ENCODE results near the gene RAD51B.

RAD51B gene

DNA sequence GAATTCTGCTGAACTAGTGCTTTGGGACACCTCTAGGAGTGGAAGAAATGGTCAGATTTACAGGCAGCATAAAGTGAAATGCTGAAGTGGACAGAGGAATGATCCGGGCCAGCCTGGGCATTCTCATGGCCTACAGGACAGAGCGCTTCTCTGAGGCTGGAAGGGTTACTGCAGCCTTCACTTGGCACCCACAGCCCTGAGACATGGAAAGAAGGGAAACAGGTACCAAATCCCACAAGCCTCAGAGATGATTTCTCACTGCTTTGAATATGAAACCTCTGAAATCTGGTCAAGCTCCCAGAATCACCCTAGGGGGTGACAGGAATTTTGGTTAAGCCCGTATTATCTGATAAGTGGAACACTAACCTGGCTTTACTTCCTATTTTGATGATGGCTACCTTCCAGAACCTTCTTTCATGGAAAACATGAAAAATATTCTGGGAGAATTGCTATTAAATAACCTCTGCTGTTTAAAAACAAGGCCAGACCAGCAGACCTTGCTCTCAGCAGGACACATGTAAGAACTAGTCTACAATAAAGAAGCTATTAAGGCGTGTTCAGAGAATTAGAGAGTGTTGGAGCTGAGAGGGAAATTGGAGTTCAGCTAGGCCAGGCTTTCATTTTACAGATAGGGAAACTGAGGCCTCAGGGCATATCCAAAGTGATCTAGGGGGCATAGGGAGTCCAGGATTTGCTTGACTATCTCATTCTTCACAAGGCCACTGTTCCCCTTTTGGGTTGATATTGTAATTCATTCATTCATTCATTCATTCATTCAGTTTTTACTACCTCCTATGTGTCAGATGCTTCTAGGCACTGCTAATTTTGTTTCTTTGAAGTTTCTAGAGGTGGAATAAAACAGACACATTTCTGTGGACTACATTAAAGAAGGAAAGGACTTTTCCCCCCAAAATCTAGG, 691.8 kb downstream of the RAD51B start:
- no peak for DNase-seq (ENCODE audit: low read depth)

DNA sequence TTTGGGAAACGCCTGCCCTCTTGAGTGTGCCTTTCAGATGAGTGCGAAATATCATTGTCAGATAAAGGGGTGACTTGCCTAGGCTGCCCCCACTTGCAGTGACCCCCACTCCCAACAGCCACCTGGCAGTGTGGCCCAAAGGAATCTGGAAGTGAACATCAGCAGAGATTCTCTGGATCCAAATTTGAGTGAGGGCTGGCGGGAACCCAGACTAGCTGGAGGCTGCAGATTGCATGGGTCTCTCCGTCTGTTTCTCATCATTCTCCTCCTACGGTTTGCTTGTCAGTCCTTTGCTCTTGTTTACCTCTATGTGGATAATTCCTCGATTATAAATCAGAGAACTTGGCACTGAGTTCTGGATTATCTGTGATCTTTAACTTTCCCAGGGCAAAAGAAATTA, 692.5 kb downstream of the RAD51B start:
- no peak for DNase-seq (ENCODE audit: low read depth)

DNA sequence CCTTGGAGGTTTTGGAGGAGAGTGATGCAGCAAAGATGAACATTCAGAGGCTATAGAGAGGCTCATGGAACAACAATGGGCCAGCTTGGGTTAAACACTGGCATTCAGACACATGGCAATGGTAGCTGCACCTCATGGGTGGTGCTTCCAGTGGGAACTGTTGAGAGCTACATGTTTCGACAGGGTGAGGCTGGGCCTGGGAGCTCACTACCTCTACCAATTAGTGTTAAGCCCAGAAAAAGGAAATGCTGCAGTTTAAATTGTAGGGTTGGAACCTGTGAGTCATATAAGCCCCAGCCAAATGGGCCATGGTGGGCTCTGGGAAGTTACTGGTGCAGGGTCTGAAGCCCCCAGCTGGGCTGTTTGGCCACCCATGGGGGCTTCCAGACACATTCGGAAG, 693.6 kb downstream of the RAD51B start:
- no peak for DNase-seq (ENCODE audit: low read depth)

DNA sequence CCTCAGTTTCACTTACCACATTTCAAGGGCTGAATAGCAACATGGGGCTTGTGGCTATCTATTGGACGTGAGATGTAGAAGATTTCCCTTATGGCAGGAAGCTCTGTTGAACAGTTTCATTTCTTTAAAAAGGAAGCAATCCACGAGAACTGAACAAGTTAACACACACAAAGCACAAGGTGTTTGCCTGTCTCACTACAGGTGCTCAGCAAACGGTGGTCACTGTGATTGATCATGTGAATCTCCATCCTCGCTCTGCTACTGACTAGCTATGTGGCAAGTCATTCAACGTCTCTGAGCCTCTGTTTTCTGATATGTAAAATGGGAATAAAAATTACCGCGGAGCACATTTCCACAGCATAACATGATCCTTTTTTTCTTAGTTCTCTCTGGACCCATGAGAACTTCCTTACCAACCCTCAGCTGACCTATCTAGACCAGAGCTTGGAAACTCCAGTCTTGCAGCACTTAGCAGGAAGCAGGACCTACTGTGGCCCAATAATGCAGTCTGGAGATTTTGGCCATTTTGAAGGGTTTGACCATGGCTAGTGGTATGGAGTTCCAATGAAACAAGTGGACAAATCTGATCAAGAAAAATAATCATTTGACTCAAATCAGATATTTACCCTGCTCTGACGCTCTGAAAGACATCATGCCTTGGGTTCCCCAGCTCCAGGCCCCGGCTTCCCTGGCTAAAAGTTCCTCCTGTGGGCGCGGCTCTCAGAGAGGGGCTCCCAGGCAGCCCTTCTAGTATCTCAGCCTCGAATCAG, 694.4 kb downstream of the RAD51B start:
- DNase-seq (ENCODE audit: low read depth), result no peak

DNA sequence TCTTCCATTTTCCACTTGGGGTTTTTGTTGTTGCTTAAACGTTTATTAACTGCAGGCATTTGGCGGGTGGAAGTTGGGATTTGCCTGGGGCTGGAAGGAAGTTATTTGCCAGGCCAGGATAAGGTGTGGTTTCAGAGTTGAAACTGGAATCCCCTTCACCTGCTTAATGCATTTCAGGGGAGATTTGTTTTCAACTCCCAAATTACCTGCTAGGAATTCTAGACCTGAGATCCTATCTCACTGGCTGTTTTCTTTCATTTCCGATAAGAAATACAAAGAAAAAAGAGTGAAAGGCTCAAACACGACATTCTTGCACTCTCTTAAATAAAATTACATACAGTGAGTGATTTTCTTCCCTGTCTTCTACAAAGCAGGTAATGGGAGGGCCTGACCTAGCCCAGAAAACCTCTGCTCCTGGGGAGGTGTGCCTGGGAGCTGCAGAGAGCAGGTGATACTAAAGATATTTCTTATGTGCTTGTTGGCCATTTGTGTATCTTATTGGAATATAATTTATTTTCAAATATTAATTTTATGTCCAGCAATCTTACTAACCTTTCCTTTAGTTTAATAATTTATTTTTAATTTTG, 695.1 kb downstream of the RAD51B start:
- no peak for DNase-seq (ENCODE audit: low read depth)

DNA sequence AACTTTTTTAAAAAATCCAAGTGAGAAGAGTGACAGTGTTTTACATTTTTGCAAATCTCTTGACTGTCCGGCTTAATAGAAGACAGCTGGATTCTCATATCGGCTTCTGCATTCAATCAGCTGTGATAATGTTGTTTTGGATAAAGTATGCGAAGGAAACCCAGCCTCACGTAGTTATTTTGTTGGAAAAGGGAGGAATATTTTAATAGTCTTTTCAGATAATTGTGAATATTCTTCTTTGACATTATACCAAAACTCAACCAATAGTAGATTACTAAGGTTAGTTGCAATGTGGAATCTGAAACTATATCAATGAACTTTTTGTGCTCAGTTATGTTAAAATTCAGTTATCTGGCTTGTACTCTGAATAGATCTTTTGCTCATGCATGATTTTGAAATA, 696.8 kb downstream of the RAD51B start:
- DNase-seq (ENCODE audit: low read depth), result no peak

DNA sequence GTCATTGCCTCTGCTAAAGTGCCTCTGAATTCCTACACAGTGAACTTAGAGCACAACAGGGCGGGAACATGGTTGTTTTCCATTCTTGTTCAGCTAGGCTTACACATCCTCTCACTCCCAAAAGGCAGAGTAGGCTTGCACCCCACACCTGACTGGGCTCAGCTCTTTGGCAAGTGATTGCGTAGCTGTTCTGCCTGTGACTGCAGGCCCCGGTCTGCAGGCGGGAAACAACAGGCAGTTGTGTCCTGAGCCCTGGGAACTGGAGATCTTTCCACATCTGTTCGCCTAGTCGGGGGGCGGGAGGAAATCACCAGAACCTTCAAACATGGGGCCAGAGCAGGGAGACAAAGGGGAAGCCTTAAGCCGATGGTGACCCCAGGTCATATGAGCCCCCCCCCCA, 698.6 kb downstream of the RAD51B start:
- no peak for DNase-seq (ENCODE audit: low read depth)

DNA sequence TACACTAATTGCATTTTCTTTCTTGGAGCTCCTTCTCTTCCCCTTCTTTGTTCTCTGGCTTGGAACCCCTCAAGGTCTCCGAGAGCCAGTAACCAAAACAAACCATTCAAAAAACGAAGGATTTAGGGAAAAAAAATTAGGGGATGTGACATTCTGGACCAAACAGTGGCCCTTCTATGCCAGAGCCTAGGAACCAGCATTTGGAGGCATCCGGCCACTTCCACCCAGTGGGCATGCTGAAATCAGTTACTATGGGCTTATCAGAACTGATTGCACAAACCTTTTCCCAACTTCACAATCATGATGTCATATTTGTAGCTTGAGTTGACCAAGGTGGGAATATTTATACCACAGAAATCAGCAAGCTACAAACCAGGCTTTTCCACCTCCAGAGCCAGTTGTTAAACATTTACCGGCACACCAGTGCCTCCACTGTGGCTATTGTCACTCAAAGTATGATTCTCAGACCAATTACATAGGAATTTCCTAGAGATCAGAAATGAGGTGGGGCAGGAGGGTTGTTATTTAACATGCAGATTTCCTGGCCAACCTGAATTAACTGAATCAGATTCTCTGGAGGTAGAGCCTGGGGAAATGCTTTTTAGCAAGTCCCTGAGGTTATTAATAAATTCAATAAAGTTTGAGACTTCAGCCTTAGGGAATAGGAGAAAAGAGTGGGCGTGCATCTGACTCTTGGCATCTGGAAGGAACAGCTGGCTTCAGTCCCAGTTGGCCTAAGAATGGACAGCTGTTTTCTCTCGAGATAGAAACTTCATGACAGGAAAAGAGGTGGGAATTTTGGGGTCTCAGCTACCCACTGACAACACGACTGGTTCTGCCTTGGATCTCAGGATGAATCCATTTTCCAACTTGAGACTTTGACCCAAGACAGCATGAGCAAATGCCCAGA, 699.4 kb downstream of the RAD51B start:
- DNase-seq (ENCODE audit: low read depth), result no peak

DNA sequence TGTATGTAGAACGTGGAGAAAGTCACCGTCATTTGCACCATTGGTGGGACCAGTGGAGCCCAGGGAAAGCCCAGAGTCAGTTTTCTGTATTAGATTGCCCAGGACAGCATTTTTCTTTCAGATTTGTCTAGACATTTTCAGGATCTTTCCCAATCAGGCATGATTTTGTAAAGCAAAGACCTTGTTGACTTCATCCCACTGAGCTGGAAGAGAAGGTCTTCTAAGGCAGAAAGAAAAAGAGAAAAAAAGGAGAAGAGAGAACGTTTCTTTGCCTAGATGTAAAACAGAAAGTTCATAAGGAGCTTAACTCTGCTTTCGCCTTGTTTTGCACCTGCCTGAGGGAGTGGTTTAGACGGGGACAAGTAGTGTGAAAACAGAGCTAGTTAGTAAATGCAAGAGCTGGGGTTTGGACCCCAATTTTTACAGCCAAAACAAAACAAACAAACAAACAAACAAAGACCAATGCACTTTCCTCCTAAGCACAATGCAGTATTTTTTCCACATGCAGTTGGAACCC, 700.1 kb downstream of the RAD51B start:
- no peak for DNase-seq (ENCODE audit: low read depth)

DNA sequence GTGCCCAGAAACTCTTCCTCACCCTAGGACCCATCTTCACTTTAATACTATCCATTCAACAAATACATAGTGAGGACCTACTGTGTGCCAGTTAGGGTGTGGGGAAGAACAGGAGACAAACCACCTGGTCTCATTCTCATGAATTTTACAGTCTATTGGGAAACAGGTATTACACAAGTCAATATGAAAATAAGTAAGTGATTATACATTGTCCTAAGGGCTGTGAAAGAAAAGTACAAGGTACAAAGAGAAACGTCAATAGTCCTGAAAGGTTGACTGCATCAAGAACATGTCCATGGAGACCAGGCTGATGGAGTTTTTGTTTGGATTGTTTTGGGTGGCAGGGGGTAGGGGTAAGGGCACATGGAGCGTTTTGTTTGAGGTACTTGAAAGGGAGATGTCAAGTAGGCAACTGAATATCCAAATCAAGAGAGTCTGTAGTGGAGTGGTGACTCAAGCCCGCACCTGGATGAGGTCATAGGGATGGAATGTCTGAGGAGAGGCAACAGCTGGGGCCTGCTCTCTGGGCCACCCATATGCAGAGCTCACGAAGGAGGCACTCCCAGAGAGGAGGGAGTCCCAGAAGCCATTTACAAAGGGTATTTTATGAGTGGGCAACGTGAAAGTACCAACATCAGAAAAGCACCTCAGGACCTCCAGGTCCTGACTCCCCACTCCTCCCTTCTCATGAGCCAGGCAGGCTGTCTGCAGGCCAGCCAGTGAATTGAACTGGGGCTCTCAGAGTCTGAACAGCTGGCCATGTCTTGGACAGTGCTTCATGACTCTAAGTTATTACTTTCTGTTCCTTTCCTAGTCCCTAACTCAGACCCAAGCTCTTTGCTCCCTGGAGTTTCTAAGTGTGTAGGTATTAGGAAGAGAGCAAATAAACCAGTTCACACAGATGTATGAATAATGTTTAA, 701.3 kb downstream of the RAD51B start:
- DNase-seq (ENCODE audit: low read depth), result no peak

DNA sequence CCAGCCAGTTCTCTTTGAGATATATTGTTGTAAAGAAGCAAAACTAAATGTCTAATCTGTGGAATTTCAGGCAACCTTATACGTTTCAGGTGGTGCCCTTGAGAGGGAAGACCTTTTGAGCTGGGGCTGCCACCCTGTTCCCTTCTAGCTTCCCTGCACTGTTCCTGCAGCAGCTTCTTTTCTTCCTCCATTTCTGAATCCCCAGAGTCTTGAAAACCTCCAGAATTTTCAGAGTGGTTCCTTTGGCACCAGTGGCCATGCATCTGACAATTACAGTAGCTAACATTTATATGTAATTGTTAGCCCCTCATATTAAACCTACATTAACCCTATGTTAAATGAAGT, 702.0 kb downstream of the RAD51B start:
- DNase-seq (ENCODE audit: low read depth), result no peak

DNA sequence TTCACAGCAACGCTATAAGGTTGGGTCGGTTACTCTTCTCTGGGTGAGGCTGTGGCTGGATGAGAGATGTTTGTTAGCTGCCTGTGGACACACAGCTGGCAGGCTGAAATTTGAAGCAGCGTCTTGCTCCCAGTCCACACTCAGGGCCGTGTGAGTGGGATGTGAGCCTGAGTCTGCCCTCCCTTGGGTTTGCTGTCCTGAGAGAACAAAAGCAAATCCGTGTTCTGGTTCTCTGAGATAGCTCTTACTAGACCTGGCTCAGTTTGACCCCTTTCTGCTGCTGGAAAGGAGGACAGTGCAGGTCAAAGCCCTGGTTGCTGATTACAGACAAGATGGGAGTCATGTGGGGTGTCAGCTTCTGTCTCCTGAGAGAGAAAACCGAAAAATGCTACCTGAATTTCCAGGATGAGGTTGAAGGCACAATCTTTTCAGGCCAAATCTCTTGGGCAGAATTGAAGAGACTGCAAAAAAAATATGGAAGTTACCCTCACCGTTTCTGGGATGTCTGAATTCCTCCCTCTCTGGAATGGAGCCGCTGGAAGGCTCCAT, 702.5 kb downstream of the RAD51B start:
- no peak for DNase-seq (ENCODE audit: low read depth)

DNA sequence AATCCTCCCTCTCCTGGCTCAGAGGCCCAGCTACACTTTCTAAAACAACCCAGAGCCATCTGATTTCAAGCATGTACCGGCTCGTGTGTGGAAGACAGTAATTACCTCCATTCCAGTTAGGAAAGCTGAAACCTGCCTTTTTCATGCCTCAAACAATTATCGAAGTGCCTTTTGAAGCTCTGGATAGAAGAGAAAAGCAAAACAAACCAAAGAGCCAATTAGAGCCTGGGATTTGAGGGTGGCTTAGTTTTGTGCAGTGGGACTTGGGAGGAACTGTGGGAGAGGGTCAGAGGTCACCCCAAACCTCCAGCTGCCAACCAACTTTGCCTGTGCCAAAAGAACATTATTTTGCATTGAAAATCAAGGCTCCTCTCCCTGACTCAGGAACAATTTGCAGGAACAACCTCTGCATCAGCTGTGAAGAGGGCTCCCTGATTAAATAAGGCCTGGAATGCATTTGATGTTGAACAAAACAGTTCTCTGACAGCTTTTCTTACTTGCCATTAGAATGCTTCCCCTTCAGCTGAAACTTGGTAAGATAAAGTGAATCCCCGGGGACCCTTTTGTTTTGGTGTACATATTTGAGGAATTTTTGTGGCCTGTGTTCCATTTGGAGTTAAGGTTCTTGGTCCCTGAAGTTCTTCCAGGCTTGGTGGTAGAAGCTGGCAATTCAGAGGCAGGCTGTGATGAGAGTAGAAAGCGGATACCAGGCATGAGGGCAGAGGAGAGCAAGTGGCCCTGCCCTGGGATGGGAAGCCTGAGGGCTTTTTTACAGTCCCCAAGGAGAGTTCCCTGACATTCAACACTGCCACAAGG, 703.1 kb downstream of the RAD51B start:
- no peak for DNase-seq (ENCODE audit: low read depth)

DNA sequence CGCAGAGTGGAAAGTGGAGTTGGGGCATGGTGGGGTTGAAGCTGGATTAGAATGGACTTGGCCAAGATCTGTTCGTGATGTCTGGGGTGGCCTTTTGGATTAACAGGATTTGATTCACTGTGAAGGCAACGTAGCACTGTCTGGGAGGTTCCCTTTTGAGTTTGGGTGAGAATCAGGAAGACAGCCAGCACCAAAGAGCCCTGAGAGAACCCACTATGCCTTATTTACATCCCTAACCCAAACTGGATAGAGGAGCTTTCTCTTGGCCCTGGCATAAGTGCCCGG, 703.7 kb downstream of the RAD51B start:
- no peak for DNase-seq (ENCODE audit: low read depth)

DNA sequence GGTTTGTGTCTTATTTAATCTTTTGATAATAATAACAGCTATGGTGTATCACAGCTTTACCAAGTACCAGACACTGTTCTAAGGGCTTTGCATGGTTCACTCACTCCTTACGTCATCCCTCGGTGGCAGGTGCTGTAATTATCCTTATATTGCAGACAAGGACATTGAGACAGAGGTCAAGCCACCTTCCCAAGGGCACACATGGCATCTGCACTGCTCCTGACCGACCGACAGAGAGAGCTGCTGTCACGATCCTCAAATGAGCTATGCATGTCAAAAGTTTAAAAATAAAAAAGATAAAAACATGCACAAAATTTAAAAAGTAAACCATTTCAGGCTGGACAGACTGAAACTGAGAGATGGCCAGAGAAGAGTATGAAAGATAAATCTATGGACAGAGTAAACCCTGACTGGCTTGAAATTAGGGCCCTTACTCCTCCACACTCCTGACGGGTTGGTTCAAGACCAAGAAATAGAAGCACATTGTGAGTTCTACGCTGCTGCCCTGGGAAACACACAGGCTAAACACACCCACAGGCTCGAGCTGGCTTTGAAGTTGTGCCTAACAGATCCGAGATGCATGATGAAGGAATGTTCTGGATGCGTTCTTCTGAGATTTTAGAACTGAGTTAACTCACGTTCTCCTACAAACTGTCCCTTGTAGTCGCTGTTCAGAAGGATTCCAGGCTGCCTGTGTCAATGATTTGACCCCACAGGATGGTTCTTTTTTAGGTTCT, 704.6 kb downstream of the RAD51B start:
- DNase-seq (ENCODE audit: low read depth), result no peak

DNA sequence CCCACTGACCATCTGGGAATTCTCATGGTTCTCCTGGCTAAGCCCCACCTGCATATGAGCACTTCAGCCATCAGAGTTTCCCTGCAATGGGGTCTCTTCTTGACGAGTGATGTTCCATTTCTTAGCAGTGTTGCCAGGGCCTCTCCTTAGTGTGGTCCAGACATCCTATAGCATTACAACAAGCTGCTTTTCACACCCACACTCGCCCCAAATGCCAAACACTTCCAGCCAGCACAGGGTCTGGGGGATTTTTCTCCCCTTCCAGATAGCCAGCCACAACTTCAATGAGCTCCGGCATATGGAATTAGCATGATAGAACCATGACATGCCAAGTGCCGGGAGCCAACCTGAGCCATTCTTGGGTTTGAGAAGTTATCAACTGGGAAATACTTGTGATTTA, 705.9 kb downstream of the RAD51B start:
- DNase-seq (ENCODE audit: low read depth), result no peak

DNA sequence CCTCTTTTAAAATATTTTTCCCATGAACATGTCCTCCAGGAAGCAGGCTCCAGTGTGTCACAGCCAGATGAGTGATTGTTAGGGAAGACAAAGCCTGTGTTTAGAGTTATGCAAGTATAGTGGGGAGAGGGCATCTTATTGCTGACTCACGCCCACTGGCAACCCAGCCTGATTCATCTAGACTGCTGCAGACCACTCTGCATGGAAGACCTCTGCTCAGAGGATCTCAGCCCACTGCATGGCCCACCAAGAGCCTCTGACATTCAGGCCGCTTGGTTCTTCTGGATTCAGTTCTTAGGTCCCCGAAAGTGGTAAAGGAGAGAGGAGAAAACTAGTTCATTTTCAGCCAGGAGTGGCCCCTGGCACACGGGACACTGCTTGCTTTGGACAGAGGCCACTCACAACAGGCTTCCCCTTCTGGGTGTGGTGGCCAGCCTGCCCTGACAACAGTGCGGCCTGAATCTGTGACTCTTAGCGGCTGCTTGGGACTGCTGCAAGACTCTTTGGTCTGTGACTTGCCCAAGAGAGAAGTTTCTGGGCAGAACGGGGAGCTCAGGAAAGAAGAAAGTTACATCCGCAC, 707.0 kb downstream of the RAD51B start:
- DNase-seq (ENCODE audit: low read depth), result no peak

DNA sequence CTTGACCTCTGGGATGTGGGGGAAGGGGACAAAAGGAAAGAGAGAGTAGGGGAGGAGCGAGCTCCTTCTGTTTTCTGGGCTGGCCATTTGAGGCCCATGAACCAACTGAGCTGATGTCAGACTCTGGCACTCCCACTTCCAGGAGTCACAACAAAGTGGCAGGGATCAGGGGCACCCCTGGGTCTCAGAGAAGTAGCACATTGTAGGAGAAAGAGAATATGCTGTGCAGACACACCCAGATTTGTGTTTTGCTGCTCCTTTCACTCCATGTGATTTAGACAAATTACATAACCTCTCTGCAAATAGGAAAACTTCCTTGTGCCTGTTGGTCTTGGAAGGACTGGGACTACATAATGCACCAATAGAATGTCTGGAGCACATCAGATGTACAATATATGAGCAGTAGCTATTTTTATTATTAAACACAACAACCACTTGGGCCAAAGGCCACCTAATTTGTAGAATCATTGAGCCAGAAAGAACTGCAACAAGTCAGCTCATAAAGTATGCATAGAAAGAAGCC, 707.8 kb downstream of the RAD51B start:
- no peak for DNase-seq (ENCODE audit: low read depth)

Data from iris pigment epithelial cell (primary cell).